Measurements from ENCODE around the gene PAQR8. TPM values are rescaled to one million over a fixed set of nuclear protein-coding genes. Genes with fewer than 3 reads are reported as not detected.

Gene PAQR8
- total and polyA plus RNA-seq, 2 donors (not counting 1 experiment from before 2014, with no cell fraction given): 2.3 to 8.5 TPM

- no peak for TF ChIP-seq EZH2 (IDR thresholded peaks at IDR 0.05; ENCODE audit: borderline replicate concordance, insufficient read depth, low read depth, low read length, poor library complexity, severe bottlenecking)
- TF ChIP-seq CTCF (IDR thresholded peaks at IDR 0.05): no peak
- Mint-ChIP-seq H3K9me3 (ENCODE audit: insufficient read depth) (no peaks in the 10 kb centered on the region), H3K27ac (no peak overlapping the region), H3K27me3 (no peaks in the 10 kb centered on the region), H3K4me3 (no peak overlapping the region), H3K4me1 (peaks cover 37% of the 10 kb centered on the region)
- ATAC-seq (ENCODE audit: low read depth) (no peak), DNase-seq (no peak)
- ChIA-PET POLR2A (no interaction called here), CTCF (interaction anchor here (1.0 to 1.5 kb wide), 4 partner anchors 16 to 95 kb away, joined by 3 to 4 read pairs (median 4); partner anchors contain the start of gene PAQR8)
- Histone ChIP-seq H3K9me3 (ENCODE audit: control extremely low read depth in 1 of 3, control insufficient read depth in 2 of 3, insufficient read depth in 1 of 3, low read length in 2 of 3) (no peaks in the 10 kb centered on the region), H4K20me1 (ENCODE audit: control insufficient read depth, insufficient read depth, low read length, poor library complexity, severe bottlenecking) (no peaks in the 10 kb centered on the region), H3K4me1 (ENCODE audit: control insufficient read depth in 2 of 2, insufficient read depth in 2 of 2, low read length in 2 of 2) (peaks cover 18 to 23% of the 10 kb centered on the region in 2 donors), H3K9ac (ENCODE audit: low read length) (no peak overlapping the region), H3K27me3 (replicated peaks in 1 of 4; ENCODE audit: control extremely low read depth in 1 of 4, control insufficient read depth in 3 of 4, insufficient read depth in 4 of 4, low read length in 3 of 4) (no peaks in the 10 kb centered on the region), H3K27ac (ENCODE audit: low read length in 2 of 2) (no peak overlapping the region), H3K4me3 (ENCODE audit: control extremely low read depth in 1 of 5, extremely low read depth in 1 of 5, insufficient read depth in 1 of 5, low read depth in 2 of 5, low read length in 4 of 5) (no peak overlapping the region), H3K36me3 (replicated peaks in 1 of 2; ENCODE audit: control extremely low read depth in 1 of 2, control insufficient read depth in 1 of 2, extremely low read depth in 1 of 2, insufficient read depth in 2 of 2, low read length in 1 of 2) (peaks cover 0 to 3% of the 10 kb centered on the region in 2 experiments), H3K4me2 (replicated peaks; ENCODE audit: low read depth, low read length, poor library complexity, severe bottlenecking) (no peak overlapping the region), H2AFZ (ENCODE audit: insufficient read depth, low read depth, low read length, poor library complexity, severe bottlenecking) (no peak overlapping the region), H3K79me2 (ENCODE audit: control insufficient read depth, insufficient read depth, low read length) (peaks cover 13% of the 10 kb centered on the region)
- WGBS (ENCODE audit: insufficient coverage): no CpG with 5 or more reads among the region's 4 CpGs
- intact Hi-C loops (cut with micrococcal nuclease): no loop called here
Measured at GRCh38 chr6:52381249-52381648, 19.3 kb downstream of the PAQR8 start.

GRCh38 chr6:52384145-52384766 is 22.3 kb downstream of the PAQR8 start:
- WGBS (ENCODE audit: insufficient coverage): 81% methylated on average over 1 of the region's 2 CpGs
- H3K4me2 ChIP-seq (replicated peaks; ENCODE audit: low read depth, low read length, poor library complexity, severe bottlenecking): no peak overlapping the region
- POLR2A ChIA-PET: no interaction called here
- TF ChIP-seq CTCF (IDR thresholded peaks at IDR 0.05): no peak
- TF ChIP-seq EZH2 (IDR thresholded peaks at IDR 0.05; ENCODE audit: borderline replicate concordance, insufficient read depth, low read depth, low read length, poor library complexity, severe bottlenecking): no peak
- Mint-ChIP-seq H3K27ac (no peak overlapping the region), H3K4me3 (no peak overlapping the region), H3K9me3 (ENCODE audit: insufficient read depth) (peaks cover 2% of the 10 kb centered on the region), H3K27me3 (no peaks in the 10 kb centered on the region), H3K4me1 (peaks cover 19% of the 10 kb centered on the region)
- H4K20me1 ChIP-seq (ENCODE audit: control insufficient read depth, insufficient read depth, low read length, poor library complexity, severe bottlenecking): no peaks in the 10 kb centered on the region
- H3K4me1 ChIP-seq (ENCODE audit: control insufficient read depth in 2 of 2, insufficient read depth in 2 of 2, low read length in 2 of 2): peaks cover 0 to 5% of the 10 kb centered on the region in 2 donors
- peaks cover 8% of the 10 kb centered on the region for H3K79me2 ChIP-seq (ENCODE audit: control insufficient read depth, insufficient read depth, low read length)
- no peaks in the 10 kb centered on the region for H3K27me3 ChIP-seq (replicated peaks in 1 of 4; ENCODE audit: control extremely low read depth in 1 of 4, control insufficient read depth in 3 of 4, insufficient read depth in 4 of 4, low read length in 3 of 4)
- DNase-seq (no peak), ATAC-seq (ENCODE audit: low read depth) (no peak)
- H2AFZ ChIP-seq (ENCODE audit: insufficient read depth, low read depth, low read length, poor library complexity, severe bottlenecking): no peak overlapping the region
- no peak overlapping the region for H3K27ac ChIP-seq (ENCODE audit: low read length in 2 of 2)
- no peak overlapping the region for H3K4me3 ChIP-seq (ENCODE audit: control extremely low read depth in 1 of 5, extremely low read depth in 1 of 5, insufficient read depth in 1 of 5, low read depth in 2 of 5, low read length in 4 of 5)
- H3K9me3 ChIP-seq (ENCODE audit: control extremely low read depth in 1 of 3, control insufficient read depth in 2 of 3, insufficient read depth in 1 of 3, low read length in 2 of 3): peaks cover 0 to 4% (median 0%) of the 10 kb centered on the region in 3 donors
- intact Hi-C loops (cut with micrococcal nuclease): no loop called here
- no peak overlapping the region for H3K9ac ChIP-seq (ENCODE audit: low read length)
- CTCF ChIA-PET: no interaction called here
- peaks cover 0 to 3% of the 10 kb centered on the region in 2 experiments for H3K36me3 ChIP-seq (replicated peaks in 1 of 2; ENCODE audit: control extremely low read depth in 1 of 2, control insufficient read depth in 1 of 2, extremely low read depth in 1 of 2, insufficient read depth in 2 of 2, low read length in 1 of 2)
